Measurements from ENCODE around the gene CRTC1.

CRTC1 gene

DNA sequence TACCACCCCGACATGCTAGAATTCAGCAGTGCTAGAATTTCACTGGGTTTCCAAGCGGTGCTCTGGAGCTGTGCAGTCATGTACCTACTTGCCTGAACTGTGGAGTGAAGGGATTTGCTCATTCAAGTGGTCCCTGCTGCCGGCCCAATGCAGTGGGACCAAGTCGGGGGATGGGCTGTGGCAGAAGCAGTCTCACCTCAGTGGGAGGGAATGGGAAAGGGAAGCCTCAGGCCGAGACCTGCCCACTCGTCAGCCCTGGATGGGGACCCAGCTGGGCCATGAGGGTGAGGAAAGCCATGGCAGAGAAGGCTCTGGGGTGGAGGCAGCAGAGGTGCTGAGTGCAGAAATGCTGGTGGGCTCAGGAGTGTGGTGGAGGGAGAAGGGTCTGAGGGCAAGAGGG lies 31.7 kb upstream of the CRTC1 start:
- DNase-seq, result no peak

DNA sequence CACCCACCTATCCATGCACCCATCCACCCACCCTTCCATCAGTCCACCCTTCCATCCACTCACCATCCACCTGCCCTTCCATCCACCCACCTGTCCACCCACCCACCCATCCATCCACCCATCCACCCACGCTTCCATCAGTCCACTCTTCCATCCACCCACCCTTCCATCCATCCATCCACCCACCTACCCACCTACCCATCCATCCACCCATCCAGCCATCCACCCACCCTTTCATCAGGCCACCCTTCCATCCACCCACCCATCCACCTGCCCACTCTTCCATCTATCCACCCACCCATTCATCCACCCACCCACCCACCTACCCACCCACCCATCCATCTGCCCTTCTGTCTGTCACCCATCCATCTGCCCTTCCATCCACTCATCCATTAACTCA lies 29.6 kb upstream of the CRTC1 start:
- DNase-seq, result no peak

DNA sequence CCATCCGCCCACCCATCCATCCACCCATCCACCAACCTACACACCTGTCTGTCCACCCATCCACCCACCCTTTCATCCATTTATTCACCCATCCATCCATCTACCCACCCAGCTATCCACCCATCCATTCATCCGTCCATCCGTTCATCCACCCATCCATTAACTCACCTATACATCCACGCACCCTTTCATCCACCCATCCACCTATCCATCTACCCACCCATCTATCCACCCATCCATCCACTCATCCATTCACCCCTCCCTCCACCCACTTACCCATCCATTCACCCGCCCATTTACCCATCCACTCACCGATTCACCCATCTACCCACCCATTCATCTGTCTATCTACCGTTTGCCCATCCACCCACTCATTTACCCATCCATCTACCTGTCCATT lies 29.0 kb upstream of the CRTC1 start:
- DNase-seq, result no peak

DNA sequence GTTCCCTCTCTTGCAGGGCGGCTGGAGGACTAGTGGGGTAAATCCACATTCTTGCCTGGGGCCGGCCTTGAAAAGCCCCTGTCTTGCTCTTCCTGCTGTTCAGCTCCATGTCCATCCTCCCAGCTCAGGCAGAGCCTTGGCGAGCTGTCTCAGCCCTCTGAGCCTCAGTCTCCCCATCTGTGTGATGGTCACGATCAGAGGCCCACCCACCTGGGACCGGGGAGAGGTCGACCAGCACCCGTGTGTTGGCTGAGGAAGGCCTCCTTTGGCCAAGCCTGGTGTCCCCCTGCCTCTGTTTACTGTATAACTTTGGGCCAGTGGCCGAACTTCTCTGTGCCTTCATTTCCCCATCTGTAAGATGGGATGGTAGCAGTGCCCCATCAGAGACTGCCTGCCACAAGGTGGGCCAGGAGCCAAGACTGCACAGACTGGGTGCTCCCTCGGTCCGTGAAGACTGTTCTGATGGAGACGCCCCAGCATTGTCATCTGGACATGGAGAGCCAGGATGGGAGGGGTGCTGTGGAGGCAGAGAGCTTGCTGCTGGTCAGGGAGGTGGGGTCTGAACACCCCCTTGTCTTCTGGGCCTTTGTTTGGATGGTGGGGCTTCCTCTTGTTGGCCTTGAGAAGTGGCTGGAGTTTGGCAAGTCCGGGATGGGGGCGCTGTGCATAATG lies 28.2 kb upstream of the CRTC1 start:
- DNase-seq, result no peak

DNA sequence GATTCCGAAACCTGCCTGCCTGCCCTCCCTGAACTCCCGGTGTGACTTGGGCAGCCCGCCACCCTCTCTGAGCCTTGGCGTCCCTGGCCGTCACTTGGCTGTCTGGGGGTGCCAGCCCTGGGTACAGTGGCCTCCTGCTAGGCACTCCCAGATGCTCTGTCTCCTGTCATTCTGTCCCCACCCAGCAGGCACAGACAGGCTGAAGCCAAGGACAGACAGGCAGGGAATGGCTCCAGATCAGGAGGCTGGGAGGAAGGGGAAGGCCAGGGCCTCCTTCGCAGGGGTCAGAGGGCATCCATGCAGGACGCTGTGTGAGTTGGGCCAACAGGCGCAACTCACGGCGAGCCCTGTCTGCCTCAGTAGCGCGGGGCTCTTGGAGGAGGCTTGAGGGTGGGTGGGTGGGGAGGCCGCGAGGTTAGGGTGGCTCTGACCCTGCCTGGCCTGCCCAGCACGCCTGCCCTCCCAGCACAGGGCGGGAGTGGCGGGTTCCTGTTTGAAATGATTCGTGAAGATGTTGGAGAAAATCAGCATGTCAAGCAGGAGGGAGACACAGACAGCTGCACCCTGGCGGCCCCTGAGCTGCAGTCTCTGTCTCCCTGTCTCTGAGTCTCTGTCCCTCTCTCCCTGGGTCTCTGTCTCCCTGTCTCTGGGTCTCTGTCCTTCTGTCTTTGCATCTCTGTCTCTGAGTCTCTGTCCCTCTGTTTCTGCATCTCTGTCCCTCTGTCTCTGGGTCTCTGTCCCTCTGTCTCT lies 27.0 kb upstream of the CRTC1 start:
- no peak for DNase-seq

DNA sequence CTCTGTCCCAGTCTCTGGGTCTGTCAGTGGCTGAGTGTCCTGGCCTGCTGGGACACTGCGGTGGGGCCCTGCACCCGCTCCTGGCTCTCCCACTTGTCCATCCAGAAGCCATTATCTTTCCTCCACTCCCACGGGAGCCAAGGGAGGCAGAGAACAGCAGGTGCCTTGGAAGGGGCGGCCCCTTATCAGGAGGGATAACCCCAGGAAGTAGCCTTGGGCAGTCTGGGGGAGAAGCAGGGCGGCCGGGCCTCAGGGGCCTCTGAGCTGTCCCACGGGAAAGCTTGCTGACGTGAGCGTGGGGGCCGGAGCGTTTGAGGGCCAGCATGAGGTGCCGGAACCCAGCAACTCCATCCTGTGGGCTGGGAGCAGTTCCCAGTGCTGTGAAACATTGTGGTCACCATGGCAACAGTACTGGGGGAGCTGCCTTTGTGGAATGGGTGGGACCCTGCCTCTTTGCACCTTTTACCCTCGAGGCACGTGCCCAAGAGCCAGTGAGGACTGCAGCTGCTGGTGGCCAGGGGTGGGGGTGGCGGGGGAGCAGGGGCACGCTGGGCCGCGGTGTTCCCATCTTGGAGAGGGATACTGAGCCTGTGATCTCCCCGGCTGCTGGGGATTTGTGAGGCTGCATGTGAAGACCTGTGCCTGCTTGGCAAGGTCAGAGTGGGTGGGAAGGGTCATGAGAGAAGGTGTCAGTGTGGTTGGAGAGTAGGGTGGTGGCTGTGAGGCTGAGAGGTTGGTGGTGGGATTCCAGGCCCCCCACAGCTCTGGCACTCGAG lies 25.7 kb upstream of the CRTC1 start:
- DNase-seq, result peak in 2 of 3 experiments; percentile 57 to 81

DNA sequence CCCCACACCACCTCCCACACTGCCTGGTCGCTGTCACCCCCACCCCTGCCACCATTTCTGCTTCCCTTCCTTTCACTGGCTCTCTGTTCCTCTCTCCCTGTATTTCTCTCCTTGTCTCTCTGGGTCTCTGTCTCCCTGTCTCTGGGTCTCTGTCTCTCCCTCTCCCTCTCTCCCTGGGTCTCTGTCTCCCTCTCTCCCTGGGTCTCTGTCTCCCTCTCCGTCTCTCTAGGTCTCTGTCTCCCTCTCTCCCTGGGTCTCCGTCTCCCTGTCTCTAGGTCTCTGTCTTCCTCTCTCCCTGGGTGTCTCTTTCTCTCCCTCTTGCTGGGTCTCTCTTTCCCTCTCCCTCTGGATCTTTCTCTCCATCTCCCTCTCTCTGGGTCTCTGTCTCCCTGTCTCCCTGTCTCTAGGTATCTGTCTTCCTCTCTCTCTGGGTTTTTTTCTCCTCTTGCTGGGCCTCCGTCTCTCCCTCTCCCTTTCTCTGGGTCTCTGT lies 25.1 kb upstream of the CRTC1 start:
- DNase-seq, result no peak

DNA sequence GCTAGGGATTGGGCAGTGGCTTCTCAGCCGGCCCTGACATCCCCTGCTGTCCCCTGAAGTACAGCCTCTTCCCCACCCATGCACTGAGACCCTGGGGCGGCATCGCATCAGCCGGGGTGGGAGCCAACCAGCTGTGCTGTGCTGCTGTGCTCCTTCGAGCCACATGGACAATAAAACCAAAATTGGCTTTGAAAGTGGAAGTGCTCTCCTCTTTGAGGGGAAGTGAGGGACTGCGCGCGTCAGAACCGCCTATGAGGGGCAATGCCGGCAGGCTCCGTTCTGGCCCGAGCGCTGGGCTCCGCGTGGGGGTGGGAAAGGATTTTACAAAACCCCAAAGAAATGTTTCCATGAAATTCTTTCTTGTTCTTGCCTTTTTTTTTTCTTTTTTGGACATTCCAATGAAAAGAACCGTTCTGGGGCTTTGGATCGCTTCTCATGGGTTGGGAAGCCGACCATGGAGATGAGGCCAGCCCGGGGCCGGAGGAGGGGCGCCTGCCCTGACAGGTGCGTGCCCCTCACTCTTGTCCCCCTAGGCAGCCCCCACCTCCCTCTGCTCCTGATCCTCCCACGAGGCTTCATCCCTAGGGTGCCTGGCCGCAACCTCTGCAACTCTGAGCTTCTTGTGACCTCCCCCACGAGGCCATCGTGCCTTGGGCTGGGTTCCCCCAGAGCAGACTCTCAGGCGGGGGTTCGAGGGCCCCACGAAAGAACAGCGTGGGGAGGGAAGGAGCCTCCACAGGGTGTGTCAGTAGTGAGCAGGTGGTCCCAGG lies 24.0 kb upstream of the CRTC1 start:
- DNase-seq, result no peak

DNA sequence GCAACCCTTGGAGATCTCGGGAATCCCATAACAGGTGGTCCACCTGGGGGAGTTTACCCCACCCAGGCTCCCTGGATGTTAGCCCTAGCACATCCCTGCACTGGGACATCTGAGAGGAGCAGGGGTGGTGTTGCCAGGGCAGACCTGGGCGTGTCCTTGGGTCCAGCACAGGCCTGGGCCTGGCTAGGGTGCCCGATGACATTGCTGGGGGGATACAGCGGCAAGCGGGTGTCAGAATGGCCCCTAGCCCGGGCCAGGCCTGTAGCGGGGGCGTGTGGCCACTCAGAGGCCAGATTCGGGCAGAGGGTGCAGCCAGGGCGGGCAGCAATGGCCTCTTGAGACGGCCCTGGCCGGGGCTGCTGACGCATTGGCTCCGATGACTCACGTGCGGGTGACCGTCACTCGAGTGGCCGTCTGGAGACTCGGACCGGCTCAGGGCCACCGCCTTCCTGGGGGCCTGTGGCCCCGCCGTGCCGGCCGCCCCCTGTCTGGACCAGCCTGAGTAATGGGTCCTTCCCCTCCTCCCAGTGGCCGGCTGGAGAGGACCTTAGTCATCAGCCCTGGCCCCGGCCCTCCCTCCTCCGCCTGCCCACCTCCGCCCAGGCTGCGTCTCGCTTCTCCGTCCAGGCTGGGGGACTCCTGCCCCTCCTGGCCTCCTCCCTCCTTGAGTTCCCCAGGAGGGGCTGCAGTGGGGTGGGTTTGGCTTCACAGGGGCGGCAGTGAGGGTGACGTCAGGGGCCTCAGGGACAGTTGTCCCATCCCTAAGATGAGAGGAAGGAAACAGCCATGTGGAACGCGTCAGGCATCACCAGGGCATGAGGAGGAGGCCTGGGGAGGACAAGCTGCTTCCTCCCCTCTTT lies 23.2 kb upstream of the CRTC1 start:
- no peak for DNase-seq

DNA sequence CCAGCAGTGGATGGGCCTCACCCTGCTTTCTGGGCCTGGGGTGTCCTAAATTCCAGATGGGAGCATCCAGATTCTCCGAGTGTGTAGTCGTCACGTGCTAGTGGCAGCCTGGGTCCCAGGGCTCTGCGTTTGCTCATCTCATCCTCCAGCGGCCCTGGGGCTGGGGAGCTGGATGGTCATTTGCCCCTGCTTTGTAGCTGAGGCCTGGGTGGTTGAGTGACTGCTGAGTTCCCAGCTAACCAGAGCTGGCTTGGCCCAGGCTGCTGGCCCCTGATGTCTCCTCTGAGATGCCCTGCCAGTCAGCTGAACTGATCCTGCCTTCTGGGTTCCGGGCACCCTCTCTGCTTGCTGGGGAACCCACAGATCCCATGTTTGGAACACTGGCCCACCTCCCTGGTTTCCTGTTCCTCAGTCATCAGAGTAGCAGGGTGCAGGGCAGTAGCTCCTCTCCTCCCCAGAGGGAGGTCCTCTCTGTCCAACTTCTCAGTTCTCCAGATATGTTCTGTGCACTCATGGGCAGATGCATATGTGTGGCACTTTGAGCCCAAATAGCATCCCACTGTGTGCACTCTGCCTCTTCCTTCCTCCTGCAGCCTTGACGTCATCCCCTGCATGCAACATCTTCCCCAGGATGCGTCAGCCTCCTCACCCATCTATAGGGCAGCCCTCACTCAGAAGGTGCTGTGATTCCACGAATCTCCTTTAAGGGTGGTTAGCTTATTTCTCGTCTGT lies 22.4 kb upstream of the CRTC1 start:
- DNase-seq, result no peak

DNA sequence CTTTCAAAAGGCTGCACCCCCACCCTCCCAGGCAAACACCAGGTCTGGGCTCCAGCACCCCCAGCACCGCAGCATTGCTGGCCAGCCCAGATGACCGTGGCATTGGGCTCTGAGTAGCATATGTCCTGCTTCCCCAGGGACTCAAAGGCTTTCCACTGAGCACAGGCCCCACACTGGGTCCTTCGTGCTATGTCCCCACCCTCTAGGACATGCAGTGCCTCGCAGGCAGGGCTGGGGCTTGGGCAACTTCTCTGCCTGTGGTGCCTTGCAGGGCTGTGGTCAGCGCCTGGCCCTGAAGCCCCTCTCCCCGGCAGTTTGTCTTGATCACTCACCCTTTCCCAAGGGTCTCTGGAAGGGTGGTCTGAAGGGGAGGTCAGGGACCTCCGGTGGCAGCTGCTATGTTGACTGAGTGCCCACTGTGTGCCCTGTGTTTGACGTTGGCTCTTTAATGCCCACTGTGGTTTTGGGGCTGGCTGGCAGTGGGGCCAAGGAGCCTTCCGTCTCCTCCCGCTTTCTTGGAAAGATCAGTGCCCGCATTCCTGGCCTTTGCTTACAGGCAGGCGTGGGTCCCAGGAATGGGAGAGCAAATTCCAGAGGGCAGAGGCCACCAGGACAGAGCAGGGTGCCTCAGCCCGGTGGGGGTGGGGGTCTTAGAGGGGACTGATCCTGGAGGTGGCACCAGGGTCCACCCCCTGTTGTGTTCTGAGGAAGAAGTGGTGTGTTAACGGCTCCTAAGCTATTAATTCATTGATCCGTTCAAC lies 20.3 kb upstream of the CRTC1 start:
- no peak for DNase-seq

DNA sequence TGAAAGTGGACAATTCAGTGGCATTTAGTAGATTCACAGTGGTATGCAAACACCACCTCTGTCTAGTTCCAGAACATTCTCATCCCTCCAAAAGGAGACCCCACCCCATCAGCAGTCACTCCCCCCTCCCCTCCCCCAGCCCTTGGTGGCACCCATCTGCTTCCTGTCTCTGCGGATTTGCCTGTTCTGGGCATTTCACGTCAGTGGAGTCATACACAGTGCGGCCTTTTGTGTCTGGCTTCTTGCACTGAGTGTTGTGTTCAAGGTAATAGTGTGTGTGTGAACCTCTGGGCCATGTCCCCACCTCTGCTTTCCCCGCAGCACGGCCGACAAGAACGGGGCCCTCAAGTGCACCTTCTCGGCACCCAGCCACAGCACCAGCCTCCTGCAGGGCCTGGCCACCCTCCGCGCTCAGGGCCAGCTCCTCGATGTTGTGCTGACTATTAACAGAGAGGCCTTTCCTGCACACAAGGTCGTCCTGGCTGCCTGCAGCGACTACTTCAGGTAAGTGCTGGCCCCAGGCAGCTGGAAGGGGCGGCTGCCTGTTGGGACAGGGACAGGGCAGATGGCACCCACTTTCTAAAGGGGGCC lies 19.4 kb upstream of the CRTC1 start:
- DNase-seq, result no peak

DNA sequence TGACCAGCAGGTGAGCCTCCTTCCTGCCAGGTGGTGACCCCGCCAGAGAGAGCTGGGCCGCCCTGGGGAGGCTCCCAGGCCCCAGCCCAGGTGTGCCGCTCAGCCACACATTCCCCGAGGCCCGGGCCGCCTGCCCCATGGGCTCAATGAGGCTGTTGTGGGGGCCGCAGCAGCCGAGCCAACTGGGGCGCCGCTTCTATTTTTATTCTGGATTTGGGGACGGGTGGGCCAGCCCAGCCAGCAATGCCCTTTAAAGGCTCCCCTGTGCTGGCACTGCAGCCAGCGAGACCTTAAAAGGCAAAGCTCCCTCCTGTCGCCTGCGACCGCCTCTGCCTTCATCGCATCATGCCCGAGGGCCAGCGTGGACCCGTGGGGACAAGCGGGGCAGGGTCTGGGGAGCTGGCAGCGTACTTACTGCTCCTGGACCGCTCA lies 17.7 kb upstream of the CRTC1 start:
- DNase-seq, result no peak

DNA sequence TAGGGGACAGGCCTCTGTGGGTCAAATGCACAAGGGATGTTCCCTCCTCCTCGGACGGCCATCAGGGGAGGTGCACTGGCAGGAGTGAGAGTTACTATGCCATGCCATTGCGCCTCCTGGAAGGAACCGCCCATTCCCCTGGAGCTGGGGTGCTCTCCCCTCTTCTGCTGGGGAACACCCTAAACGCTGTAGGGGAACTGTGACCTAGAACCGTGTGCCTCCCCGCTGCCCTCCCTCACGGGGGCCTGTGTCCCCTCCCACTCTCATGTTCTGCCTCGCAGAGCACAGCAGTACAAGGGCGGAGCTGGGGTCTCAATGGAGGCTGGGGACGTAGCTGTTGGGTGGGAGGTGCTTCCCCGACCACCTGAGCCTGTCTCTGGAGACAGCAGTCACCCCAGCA lies 17.2 kb upstream of the CRTC1 start:
- DNase-seq, result no peak

DNA sequence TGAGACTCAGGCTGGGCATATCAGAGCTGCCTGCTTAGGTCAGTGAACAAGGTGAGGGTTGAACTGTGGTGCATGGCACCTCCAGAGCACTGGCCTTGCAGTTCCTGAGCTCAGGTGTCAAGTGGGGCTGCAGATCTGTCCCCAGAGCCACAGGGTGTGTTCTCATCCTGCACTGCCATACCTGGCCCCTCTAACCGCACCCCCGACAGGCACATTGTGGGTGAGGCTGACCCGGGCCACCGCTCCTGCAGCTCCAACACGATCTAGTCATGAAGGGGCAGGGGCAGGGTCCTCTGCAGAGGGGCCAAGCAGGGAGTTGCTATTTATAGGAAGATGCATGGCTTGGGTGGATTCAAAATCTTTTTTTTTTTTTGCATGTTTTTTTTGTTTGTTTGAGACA lies 16.7 kb upstream of the CRTC1 start:
- DNase-seq, result no peak

DNA sequence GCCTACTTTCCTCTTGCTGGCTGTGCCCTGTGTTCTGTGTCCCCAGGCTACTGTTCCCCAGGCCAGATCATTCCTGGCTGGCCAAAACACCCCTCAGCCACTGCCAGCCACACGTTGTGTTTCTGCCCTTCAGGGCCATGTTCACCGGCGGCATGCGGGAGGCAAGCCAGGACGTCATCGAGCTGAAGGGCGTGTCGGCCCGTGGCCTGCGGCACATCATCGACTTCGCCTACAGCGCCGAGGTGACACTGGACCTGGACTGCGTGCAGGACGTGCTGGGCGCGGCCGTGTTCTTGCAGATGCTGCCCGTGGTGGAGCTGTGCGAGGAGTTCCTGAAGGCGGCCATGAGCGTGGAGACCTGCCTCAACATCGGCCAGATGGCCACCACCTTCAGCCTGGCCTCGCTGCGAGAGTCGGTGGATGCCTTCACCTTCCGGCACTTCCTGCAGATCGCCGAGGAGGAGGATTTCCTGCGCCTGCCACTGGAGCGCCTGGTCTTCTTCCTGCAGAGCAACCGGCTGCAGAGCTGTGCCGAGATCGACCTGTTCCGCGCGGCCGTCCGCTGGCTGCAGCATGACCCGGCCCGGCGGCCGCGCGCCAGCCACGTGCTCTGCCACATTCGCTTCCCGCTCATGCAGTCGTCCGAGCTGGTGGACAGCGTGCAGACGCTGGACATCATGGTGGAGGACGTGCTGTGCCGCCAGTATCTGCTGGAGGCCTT lies 15.8 kb upstream of the CRTC1 start:
- no peak for DNase-seq

DNA sequence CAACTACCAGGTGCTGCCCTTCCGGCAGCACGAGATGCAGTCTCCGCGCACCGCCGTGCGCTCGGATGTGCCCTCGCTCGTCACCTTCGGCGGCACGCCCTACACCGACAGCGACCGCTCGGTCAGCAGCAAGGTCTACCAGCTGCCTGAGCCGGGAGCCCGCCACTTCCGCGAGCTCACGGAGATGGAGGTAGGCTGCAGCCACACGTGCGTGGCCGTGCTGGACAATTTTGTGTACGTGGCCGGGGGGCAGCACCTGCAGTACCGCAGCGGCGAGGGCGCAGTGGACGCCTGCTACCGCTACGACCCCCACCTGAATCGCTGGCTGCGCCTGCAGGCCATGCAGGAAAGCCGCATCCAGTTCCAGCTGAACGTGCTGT lies 15.2 kb upstream of the CRTC1 start:
- no peak for DNase-seq

DNA sequence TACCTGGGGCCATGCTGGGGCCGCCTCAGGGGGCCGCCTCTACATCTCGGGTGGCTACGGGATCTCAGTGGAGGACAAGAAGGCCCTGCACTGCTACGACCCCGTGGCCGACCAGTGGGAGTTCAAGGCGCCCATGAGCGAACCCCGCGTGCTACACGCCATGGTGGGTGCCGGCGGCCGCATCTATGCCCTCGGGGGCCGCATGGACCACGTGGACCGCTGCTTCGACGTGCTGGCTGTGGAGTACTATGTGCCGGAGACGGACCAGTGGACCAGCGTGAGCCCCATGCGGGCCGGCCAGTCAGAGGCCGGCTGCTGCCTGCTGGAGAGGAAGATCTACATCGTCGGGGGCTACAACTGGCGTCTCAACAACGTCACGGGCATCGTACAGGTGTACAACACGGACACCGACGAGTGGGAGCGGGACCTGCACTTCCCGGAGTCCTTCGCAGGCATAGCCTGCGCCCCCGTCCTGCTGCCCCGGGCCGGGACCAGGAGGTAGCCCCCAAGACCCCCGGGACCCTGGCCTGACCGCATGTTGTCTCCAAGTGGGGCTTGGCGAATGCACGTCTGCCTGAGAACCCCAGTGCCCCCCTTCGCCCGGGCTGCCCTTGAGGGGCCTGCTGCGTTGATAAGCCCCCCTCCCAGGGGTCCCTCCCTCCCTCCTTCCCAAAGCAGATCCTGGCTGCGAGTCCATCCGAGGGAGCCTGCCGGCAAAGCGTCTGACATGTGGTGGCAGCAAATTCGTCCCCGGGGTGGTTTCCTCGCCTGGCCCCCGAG lies 14.5 kb upstream of the CRTC1 start:
- DNase-seq, result no peak

DNA sequence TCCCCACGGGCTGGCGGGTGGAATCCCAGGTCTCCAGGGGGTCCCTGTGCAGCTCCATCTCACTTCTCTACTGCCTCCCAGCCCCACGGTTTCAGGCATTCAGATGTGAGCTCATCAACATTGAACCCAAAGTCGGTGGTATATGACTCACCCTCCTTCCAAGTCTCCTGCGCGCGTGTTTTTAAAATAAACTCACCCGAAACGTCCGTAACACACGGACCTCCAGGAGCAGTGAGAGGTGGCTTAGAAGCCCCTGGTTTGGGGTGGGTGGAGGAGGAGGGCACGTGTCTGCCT lies 14.0 kb upstream of the CRTC1 start:
- DNase-seq, result no peak

Measured in NCI-H1417 (cell line).